Gastroesophageal sphincter (tissue), 3 donors: ENCODE results near the gene TGFB1.

Source experiments
- CTCF ChIP-seq, 4 experiments: fragments of 200-600 bp in 2 of 4; fragments of 450-650 bp in 2 of 4; sonication (generic) in 1 of 4; IDR thresholded peaks; one replicate each; pipeline ENCODE4 v1.5.1; 2017 to 2019; ENCODE audit warnings: antibody characterized with exemption in 4 of 4, mild to moderate bottlenecking in 2 of 4, moderate library complexity in 2 of 4
- EP300 ChIP-seq: sonication (generic); formaldehyde crosslinking; IDR thresholded peaks from one replicate; pipeline ENCODE4 v1.6.1; 2017; ENCODE audit warnings: antibody characterized with exemption, mild to moderate bottlenecking
- POLR2AphosphoS5 ChIP-seq: sonication (generic); formaldehyde crosslinking; IDR thresholded peaks from one replicate; pipeline ENCODE4 v1.6.1; 2017; ENCODE audit warnings: antibody characterized with exemption

GRCh38 chr19:41295499-41295898 lies 58.2 kb downstream of the TGFB1 start:
- TF ChIP-seq CTCF (IDR thresholded peaks at IDR 0.05), result no peak
- no peak for TF ChIP-seq POLR2AphosphoS5
- no peak for TF ChIP-seq EP300
